GM12864 (cell line): ENCODE results near the gene DGKI.

Experiments
- DNase-seq: peaks from one replicate; pipeline ENCODE4 v3.0.0-alpha.2; 2011; ENCODE audit warnings: low read depth
- H3K4me3 ChIP-seq: 2 replicates; pipeline ENCODE4 v1.5.1; 2011; ENCODE audit warnings: mild to moderate bottlenecking, low read depth, low read length, control low read depth
- TF ChIP-seq, protein P1 (sequence below): IDR thresholded peaks from 2 replicates; pipeline ENCODE4 v1.5.1; 2011; ENCODE audit warnings: low read depth, mild to moderate bottlenecking, moderate library complexity, low read length, control low read depth, inconsistent platforms; ENCODE audit errors: missing control alignments

DGKI gene

GRCh38 chr7:137544453-137545058 is 302.2 kb downstream of the DGKI start:
- H3K4me3 ChIP-seq, result no peak overlapping the region
- DNase-seq, result no peak
- TF ChIP-seq, protein P1, sequence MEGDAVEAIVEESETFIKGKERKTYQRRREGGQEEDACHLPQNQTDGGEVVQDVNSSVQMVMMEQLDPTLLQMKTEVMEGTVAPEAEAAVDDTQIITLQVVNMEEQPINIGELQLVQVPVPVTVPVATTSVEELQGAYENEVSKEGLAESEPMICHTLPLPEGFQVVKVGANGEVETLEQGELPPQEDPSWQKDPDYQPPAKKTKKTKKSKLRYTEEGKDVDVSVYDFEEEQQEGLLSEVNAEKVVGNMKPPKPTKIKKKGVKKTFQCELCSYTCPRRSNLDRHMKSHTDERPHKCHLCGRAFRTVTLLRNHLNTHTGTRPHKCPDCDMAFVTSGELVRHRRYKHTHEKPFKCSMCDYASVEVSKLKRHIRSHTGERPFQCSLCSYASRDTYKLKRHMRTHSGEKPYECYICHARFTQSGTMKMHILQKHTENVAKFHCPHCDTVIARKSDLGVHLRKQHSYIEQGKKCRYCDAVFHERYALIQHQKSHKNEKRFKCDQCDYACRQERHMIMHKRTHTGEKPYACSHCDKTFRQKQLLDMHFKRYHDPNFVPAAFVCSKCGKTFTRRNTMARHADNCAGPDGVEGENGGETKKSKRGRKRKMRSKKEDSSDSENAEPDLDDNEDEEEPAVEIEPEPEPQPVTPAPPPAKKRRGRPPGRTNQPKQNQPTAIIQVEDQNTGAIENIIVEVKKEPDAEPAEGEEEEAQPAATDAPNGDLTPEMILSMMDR, result no peak

DNA sequence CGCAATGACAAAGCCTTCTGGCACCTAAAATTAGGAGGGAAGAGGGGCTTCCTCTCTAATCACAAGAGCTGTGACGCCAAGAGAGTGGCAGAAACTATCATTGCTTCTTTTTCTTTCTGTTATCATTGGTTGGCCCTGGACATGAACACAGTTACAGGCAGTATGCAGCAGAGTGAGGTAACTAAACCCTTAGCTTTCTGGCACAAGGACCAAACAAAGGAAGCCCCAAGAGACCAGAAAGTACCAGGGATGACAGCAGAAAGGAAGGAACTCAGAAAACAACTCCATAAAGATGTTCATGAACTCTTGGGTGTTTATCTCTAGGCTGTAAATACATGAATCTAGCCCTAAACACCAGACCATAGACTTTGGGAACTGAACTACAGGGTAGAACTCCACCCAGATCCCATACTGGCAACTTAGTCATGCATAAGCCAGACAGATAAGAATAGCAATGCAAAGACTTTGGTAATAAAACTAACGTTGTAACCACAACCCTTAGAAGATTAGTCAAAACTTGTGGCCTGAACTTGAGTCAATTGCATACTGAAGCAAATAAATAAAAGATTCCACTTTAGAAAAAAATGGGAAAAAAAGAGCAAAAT is 307.6 kb downstream of the DGKI start:
- no peak overlapping the region for H3K4me3 ChIP-seq
- no peak for DNase-seq
- TF ChIP-seq, protein P1, result no peak

DNA sequence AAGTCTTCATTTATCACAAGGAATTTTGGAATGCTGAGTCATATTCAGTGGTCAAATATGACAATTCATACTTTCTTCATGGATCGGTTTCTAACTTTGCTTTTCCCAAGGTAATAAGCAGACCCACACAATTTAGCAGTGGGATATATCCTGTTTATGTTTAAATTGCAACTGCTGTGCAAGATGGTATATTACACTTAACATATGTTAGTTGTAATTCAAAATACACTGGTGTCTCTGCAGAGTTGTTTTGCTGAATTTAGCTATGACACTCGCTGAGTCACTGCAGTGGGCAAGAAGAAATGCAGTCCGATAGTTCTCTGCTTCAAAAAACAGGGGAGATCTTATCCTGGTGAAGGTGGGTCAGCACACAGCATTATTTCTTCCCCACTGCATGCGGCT is 308.4 kb downstream of the DGKI start:
- H3K4me3 ChIP-seq, result no peak overlapping the region
- no peak for DNase-seq
- TF ChIP-seq, protein P1, result no peak

GRCh38 chr7:137535579-137535978 is 311.2 kb downstream of the DGKI start:
- no peak overlapping the region for H3K4me3 ChIP-seq
- TF ChIP-seq, protein P1, result no peak
- no peak for DNase-seq

DNA sequence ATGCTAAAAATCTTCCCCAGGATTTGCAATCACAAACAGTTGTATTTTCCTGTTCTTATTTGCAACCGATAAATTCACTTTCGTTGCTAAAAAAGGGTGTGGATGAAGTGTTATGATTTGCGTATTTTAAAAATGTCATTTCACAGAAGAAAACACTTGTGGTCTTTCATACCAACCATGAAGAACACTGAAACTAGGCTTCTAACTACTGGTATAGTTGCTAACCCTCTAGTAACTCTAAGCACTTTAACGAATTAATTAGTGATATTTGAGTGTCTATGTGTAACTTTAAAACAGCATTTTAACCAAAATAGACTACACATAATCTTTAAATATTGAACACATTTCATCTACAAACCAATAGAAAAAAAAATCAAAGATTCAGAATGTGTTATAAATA is 315.1 kb downstream of the DGKI start:
- TF ChIP-seq, protein P1, result no peak
- H3K4me3 ChIP-seq, result no peak overlapping the region
- no peak for DNase-seq

GRCh38 chr7:137527634-137528033 is 319.1 kb downstream of the DGKI start:
- no peak overlapping the region for H3K4me3 ChIP-seq
- DNase-seq, result no peak
- TF ChIP-seq, protein P1, result no peak

DNA sequence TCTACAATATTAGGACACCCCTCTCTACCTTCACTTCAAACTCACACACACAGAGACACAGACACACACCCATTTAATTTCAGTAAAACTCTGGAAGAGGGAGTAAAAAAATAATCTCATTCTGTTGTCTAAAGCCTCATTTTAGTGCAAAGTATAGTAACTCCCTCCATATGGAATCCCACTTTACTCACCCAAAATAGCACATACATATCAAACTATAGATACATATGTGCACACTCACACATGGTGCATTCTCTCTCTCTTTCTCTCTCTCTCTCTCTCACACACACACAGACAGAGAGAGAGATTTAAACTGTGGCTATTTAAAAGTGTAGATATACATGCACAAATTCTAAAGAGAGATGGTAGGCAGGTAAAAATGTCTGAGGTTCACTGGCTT is 323.6 kb downstream of the DGKI start:
- no peak for DNase-seq
- TF ChIP-seq, protein P1, result no peak
- H3K4me3 ChIP-seq, result no peak overlapping the region
